Panc1 (cell line): ENCODE measurements around the gene UBTD2. TPM values are rescaled to one million over a fixed set of nuclear protein-coding genes. Genes with fewer than 3 reads are reported as not detected.

Source experiments
- ATAC-seq: fragments of 200-7000 bp; cut with Tn5 transposase; 2 replicates; pipeline ENCODE4 v1.9.1; 2020; ENCODE audit warnings: mild to moderate bottlenecking, moderate library complexity
- BruUV-seq: library from RNA; stranded (reverse); fragments of 400-500 nt; replicated peaks from 2 replicates; lab custom pipeline; 2021; lab: Mats Ljungman, UMichigan
- CTCF ChIA-PET: fragments of 300-600 bp; sonication (Branson Sonifier 250); formaldehyde crosslinking; loops from one replicate; lab custom pipeline; 2022; ENCODE audit warnings: antibody characterized with exemption; lab: Charles Lee
- POLR2A ChIA-PET: fragments of 300-600 bp; sonication (Branson Sonifier 250); formaldehyde crosslinking; loops from one replicate; lab custom pipeline; 2022; ENCODE audit warnings: antibody characterized with exemption; lab: Charles Lee
- DNase-seq: peaks from one replicate; pipeline ENCODE4 v3.0.0-alpha.2; 2010; ENCODE audit warnings: low read depth, low spot score
- H3K27ac ChIP-seq: 2 replicates; pipeline ENCODE4 v1.5.1; 2011; ENCODE audit warnings: mild to moderate bottlenecking, low read length, inconsistent platforms
- H3K27me3 ChIP-seq: fragments of 200-500 bp; sonication (Bioruptor generic); 2 replicates; pipeline ENCODE4 v1.6.0; 2014; ENCODE audit warnings: low read length, inconsistent platforms; ENCODE audit not compliant: control insufficient read depth, insufficient read depth
- H3K36me3 ChIP-seq: fragments of 200-500 bp; sonication (Bioruptor generic); 2 replicates; pipeline ENCODE4 v1.5.1; 2014; ENCODE audit warnings: inconsistent platforms, mild to moderate bottlenecking, low read length, moderate library complexity; ENCODE audit not compliant: control insufficient read depth, insufficient read depth
- H3K4me1 ChIP-seq: 2 replicates; pipeline ENCODE4 v1.5.1; 2011; ENCODE audit warnings: inconsistent platforms, mild to moderate bottlenecking, low read length, moderate library complexity; ENCODE audit not compliant: control insufficient read depth, insufficient read depth
- H3K4me3 ChIP-seq, 2 experiments: 2 replicates each; pipeline ENCODE4 v1.5.1; 2011 to 2012; ENCODE audit warnings: low read depth in 2 of 2, low read length in 2 of 2, mild to moderate bottlenecking in 2 of 2, inconsistent platforms in 1 of 2, moderate library complexity in 1 of 2
- H3K9me3 ChIP-seq: fragments of 200-500 bp; sonication (Bioruptor generic); 2 replicates; pipeline ENCODE4 v1.5.1; 2014; ENCODE audit warnings: low read depth, mild to moderate bottlenecking, inconsistent platforms, low read length, moderate library complexity; ENCODE audit not compliant: control insufficient read depth, insufficient read depth
- POLR2AphosphoS5 ChIP-seq: IDR thresholded peaks from 2 replicates; pipeline ENCODE4 v1.6.1; 2012; ENCODE audit warnings: mild to moderate bottlenecking, low read depth, low read length, moderate library complexity
- SIN3A ChIP-seq: IDR thresholded peaks from 2 replicates; pipeline ENCODE4 v1.6.1; 2012; ENCODE audit warnings: low read depth, mild to moderate bottlenecking, low read length, moderate library complexity, borderline replicate concordance; ENCODE audit not compliant: insufficient read depth
- TCF7L2 ChIP-seq: IDR thresholded peaks from 2 replicates; pipeline ENCODE4 v1.6.1; 2011; ENCODE audit warnings: mild to moderate bottlenecking, low read depth, low read length, inconsistent platforms
- in situ Hi-C: cut with HindIII; loops from 2 replicates; pipeline ENCODE4 v1.10.0; 2016; ENCODE audit warnings: low sequenced_read_pairs, low pct_unique_long_range_greater_than_20kb
- intact Hi-C: fragments of 100-400 bp; cut with micrococcal nuclease; formaldehyde crosslinking; loops from one replicate; pipeline ENCODE4 v1.10.0; 2022; ENCODE audit not compliant: unreplicated experiment
- total RNA-seq: library from RNA; stranded (reverse); gene quantifications from one replicate; pipeline ENCODE4 v1.2.1, GENCODE V29; 2021; ENCODE audit not compliant: unreplicated experiment
- TF ChIP-seq, protein P1 (sequence below): fragments of 450-650 bp; IDR thresholded peaks from 2 replicates; pipeline ENCODE4 v1.5.1; 2017; ENCODE audit warnings: mild to moderate bottlenecking
- TF ChIP-seq, protein P2 (sequence below), 2 experiments: IDR thresholded peaks; 2 replicates each; pipeline ENCODE4 v1.6.1; 2011 to 2012; ENCODE audit warnings: low read depth in 2 of 2, control low read depth in 1 of 2, low read length in 1 of 2, mild to moderate bottlenecking in 1 of 2, moderate library complexity in 1 of 2; ENCODE audit not compliant: insufficient read depth in 1 of 2

UBTD2 gene
- total RNA-seq, 1 experiment from 2014 or later = 32.5 TPM

DNA sequence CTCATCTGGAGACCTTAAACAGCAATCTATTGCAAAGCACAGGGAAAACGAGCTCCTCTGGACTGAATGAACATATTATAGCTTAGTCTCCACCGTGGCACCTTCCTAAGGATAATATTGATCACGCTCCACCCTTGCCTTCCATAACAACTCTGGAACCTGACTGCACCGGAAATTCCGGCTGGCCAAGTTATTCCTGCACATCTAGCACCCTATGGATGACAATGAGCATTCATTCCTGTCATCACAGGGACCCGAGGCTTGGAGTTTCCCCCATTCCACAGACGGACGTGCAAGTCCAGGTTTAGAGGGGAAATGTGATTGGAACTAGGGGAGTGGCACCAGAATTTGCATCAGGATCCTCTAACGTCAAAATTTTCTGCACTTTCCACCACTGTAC, 123.1 kb downstream of the UBTD2 start:
- DNase-seq (no peak), ATAC-seq (no peak)
- BruUV-seq = no TSS peak
- H3K27ac ChIP-seq = no peak overlapping the region
- in situ Hi-C loops = no loop called here
- no peaks in the 10 kb centered on the region for H3K9me3 ChIP-seq
- H3K36me3 ChIP-seq = no peaks in the 10 kb centered on the region
- H3K27me3 ChIP-seq = no peaks in the 10 kb centered on the region
- H3K4me1 ChIP-seq = no peaks in the 10 kb centered on the region; the same call in 1 of the 2 replicates
- POLR2A ChIA-PET = interaction anchor here (0.7 kb wide), 1 partner anchor 91 kb away, joined by 5 read pairs; no protein-coding TSS in a partner anchor
- no peak for TF ChIP-seq TCF7L2
- TF ChIP-seq POLR2AphosphoS5 = no peak
- TF ChIP-seq, protein P1, sequence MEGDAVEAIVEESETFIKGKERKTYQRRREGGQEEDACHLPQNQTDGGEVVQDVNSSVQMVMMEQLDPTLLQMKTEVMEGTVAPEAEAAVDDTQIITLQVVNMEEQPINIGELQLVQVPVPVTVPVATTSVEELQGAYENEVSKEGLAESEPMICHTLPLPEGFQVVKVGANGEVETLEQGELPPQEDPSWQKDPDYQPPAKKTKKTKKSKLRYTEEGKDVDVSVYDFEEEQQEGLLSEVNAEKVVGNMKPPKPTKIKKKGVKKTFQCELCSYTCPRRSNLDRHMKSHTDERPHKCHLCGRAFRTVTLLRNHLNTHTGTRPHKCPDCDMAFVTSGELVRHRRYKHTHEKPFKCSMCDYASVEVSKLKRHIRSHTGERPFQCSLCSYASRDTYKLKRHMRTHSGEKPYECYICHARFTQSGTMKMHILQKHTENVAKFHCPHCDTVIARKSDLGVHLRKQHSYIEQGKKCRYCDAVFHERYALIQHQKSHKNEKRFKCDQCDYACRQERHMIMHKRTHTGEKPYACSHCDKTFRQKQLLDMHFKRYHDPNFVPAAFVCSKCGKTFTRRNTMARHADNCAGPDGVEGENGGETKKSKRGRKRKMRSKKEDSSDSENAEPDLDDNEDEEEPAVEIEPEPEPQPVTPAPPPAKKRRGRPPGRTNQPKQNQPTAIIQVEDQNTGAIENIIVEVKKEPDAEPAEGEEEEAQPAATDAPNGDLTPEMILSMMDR = no peak
- TF ChIP-seq SIN3A = no peak
- TF ChIP-seq, protein P2, sequence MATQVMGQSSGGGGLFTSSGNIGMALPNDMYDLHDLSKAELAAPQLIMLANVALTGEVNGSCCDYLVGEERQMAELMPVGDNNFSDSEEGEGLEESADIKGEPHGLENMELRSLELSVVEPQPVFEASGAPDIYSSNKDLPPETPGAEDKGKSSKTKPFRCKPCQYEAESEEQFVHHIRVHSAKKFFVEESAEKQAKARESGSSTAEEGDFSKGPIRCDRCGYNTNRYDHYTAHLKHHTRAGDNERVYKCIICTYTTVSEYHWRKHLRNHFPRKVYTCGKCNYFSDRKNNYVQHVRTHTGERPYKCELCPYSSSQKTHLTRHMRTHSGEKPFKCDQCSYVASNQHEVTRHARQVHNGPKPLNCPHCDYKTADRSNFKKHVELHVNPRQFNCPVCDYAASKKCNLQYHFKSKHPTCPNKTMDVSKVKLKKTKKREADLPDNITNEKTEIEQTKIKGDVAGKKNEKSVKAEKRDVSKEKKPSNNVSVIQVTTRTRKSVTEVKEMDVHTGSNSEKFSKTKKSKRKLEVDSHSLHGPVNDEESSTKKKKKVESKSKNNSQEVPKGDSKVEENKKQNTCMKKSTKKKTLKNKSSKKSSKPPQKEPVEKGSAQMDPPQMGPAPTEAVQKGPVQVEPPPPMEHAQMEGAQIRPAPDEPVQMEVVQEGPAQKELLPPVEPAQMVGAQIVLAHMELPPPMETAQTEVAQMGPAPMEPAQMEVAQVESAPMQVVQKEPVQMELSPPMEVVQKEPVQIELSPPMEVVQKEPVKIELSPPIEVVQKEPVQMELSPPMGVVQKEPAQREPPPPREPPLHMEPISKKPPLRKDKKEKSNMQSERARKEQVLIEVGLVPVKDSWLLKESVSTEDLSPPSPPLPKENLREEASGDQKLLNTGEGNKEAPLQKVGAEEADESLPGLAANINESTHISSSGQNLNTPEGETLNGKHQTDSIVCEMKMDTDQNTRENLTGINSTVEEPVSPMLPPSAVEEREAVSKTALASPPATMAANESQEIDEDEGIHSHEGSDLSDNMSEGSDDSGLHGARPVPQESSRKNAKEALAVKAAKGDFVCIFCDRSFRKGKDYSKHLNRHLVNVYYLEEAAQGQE (IDR thresholded peaks at IDR 0.05; ENCODE audit: insufficient read depth in 1 of 2, low read depth in 2 of 2, low read length in 1 of 2) = no peak
- no peak overlapping the region for H3K4me3 ChIP-seq
- intact Hi-C loops = no loop called here
- CTCF ChIA-PET = no interaction called here

Other genes with a start within 250 kb of the UBTD2 start
- 34.9 TPM for gene STK10, start 95.5 kb downstream of the UBTD2 start, total RNA-seq
- gene EFCAB9, start 89.6 kb downstream of the UBTD2 start, total RNA-seq = not detected
- 39.7 TPM for gene SH3PXD2B, start 170.8 kb upstream of the UBTD2 start, total RNA-seq